Measurements from ENCODE around the gene CLC.

- TF ChIP-seq ZSCAN4 (tag by site-specific recombination; IDR thresholded peaks at IDR 0.05) = no peak
- TF ChIP-seq, protein P1, sequence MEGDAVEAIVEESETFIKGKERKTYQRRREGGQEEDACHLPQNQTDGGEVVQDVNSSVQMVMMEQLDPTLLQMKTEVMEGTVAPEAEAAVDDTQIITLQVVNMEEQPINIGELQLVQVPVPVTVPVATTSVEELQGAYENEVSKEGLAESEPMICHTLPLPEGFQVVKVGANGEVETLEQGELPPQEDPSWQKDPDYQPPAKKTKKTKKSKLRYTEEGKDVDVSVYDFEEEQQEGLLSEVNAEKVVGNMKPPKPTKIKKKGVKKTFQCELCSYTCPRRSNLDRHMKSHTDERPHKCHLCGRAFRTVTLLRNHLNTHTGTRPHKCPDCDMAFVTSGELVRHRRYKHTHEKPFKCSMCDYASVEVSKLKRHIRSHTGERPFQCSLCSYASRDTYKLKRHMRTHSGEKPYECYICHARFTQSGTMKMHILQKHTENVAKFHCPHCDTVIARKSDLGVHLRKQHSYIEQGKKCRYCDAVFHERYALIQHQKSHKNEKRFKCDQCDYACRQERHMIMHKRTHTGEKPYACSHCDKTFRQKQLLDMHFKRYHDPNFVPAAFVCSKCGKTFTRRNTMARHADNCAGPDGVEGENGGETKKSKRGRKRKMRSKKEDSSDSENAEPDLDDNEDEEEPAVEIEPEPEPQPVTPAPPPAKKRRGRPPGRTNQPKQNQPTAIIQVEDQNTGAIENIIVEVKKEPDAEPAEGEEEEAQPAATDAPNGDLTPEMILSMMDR (tag by site-specific recombination; IDR thresholded peaks at IDR 0.05) = no peak
- no peak; the same call in 1 of the 2 replicates for TF ChIP-seq ZNF335 (tag by site-specific recombination; conservative IDR thresholded peaks at IDR 0.05)
- TF ChIP-seq ZNF843 (tag by site-specific recombination; IDR thresholded peaks at IDR 0.05) = no peak
- TF ChIP-seq, protein P2, sequence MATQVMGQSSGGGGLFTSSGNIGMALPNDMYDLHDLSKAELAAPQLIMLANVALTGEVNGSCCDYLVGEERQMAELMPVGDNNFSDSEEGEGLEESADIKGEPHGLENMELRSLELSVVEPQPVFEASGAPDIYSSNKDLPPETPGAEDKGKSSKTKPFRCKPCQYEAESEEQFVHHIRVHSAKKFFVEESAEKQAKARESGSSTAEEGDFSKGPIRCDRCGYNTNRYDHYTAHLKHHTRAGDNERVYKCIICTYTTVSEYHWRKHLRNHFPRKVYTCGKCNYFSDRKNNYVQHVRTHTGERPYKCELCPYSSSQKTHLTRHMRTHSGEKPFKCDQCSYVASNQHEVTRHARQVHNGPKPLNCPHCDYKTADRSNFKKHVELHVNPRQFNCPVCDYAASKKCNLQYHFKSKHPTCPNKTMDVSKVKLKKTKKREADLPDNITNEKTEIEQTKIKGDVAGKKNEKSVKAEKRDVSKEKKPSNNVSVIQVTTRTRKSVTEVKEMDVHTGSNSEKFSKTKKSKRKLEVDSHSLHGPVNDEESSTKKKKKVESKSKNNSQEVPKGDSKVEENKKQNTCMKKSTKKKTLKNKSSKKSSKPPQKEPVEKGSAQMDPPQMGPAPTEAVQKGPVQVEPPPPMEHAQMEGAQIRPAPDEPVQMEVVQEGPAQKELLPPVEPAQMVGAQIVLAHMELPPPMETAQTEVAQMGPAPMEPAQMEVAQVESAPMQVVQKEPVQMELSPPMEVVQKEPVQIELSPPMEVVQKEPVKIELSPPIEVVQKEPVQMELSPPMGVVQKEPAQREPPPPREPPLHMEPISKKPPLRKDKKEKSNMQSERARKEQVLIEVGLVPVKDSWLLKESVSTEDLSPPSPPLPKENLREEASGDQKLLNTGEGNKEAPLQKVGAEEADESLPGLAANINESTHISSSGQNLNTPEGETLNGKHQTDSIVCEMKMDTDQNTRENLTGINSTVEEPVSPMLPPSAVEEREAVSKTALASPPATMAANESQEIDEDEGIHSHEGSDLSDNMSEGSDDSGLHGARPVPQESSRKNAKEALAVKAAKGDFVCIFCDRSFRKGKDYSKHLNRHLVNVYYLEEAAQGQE (tag by site-specific recombination; IDR thresholded peaks at IDR 0.05) = no peak
Observed at GRCh38 chr19:39746836-39747529, 9.2 kb upstream of the CLC start.

Measured in HEK293 (cell line).